ENCODE data around the gene IFITM1.
"Not testable (repeated sequence)": the region's sequence is repeated elsewhere in the genome, so short reads cannot be mapped to it uniquely, and the experiment has no call there.

The IFITM1 gene

GRCh38 chr11:294780-295179, 19.1 kb upstream of the IFITM1 start:
- no peak for DNase-seq

- no peak for DNase-seq
Measured at GRCh38 chr11:295351-296170, 18.3 kb upstream of the IFITM1 start.

- DNase-seq: no peak
Measured at GRCh38 chr11:296171-297050, 17.4 kb upstream of the IFITM1 start.

DNA sequence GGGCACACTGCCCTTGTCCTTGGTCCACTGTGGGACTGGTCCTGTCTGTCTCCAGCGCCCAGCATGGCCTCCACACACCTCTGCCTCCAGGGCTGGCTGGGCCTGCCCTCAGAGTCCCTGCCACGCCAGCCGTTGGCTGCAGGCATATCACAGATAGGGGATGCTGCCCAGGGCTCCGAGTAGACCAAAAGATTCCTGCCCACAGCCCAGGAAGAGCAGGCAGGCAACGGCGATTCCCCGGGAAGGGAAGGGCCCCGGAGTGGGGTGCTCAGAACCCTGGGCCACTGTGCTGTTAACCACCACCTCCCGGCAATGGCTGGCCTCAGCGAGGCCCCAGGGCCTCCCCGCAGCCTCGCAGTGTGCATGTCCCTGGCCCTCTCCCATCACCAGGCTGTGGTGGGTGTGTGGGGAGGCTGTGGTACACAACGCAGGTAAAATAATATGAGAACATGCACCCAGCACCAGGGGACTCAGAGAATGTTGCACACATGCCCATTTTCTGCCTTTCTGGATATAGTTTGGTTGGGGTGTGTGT, 16.7 kb upstream of the IFITM1 start:
- no peak for DNase-seq

GRCh38 chr11:297586-298405, 16.0 kb upstream of the IFITM1 start:
- no peak for DNase-seq

DNA sequence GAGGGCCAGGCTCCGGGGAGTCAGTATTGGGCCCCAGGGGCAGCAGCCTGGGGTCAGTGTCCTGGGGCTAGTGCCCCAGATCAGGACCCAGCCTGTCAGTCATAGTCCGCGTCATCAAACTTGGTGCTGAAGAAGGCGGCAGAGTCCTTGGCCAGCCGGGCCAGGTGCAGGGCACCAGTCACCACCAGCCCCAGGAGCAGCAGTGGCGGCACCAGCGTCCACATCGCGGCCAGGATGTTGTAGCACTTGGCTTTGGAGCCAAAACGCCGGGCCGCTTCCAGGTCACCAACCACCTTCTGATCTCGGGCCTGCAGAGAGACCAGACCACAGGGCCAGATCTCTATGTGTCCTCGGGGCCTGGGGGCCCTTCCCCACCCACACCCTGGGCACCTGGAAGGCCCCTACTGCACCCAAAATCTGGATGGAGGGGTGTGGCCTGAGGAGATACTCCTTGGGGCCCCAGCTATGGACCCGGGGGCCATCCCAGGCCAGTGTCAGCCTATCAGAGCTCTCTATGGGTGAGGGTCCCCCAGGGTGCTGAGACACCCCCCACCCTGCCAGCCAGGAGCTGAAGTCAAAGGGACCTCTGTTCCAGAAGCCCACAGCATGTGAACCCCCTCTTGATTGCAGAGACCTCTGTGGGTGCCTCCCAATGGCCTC, 15.3 kb upstream of the IFITM1 start:
- DNase-seq: no peak

- no peak for DNase-seq
Measured at GRCh38 chr11:299081-299891, 14.6 kb upstream of the IFITM1 start, which contains the start of gene IFITM5. IFITM5 (minus strand) TSS chr11:299526; CDS start chr11:299490, 36 bp downstream.

DNA sequence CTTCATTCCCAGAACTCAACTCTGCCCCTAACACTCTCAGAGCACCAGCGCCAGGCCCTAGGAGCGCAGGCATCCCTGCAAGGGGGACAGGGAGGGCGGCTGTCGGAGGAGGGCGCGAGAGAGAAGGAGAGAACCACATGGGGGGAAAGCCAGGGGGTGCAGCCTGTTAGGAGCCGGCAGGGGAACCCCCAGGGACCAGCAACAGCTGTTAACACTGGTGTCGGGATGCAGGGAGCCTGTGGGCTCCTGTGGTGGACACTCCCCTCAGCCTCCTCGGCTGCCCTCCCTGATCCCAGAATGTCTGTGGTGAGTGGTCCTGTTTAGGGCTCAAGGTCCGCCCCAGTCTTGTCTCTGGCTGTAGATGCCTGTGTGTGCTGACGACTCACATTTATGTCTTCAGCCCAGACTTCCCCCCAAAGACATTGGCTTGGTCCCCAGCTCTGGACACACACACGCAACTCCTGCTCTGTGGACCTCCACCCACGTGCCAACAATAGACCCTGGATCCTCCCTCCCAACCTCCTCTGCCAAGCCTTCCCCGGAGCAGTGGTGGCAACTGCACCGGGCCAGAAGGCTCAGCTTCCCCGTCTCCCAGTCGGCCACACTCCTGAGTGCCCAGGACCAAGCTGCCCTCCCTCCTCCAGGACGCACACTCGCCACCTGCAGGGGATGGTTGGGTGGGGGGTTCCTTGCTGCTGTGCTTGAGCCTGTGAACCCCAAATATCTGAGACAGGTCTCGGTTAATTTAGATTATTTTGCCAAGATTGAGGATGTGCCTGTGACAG, 13.7 kb upstream of the IFITM1 start:
- no peak for DNase-seq

GRCh38 chr11:303363-303762, 10.5 kb upstream of the IFITM1 start:
- no peak for DNase-seq

GRCh38 chr11:304061-304506, 9.8 kb upstream of the IFITM1 start:
- DNase-seq: no peak

- peak; percentile 62 for DNase-seq
Measured at GRCh38 chr11:304915-305843, 8.7 kb upstream of the IFITM1 start.

- no peak for DNase-seq
Measured at GRCh38 chr11:305844-306211, 8.0 kb upstream of the IFITM1 start.

GRCh38 chr11:306645-307371, 7.0 kb upstream of the IFITM1 start:
- no peak for DNase-seq

DNA sequence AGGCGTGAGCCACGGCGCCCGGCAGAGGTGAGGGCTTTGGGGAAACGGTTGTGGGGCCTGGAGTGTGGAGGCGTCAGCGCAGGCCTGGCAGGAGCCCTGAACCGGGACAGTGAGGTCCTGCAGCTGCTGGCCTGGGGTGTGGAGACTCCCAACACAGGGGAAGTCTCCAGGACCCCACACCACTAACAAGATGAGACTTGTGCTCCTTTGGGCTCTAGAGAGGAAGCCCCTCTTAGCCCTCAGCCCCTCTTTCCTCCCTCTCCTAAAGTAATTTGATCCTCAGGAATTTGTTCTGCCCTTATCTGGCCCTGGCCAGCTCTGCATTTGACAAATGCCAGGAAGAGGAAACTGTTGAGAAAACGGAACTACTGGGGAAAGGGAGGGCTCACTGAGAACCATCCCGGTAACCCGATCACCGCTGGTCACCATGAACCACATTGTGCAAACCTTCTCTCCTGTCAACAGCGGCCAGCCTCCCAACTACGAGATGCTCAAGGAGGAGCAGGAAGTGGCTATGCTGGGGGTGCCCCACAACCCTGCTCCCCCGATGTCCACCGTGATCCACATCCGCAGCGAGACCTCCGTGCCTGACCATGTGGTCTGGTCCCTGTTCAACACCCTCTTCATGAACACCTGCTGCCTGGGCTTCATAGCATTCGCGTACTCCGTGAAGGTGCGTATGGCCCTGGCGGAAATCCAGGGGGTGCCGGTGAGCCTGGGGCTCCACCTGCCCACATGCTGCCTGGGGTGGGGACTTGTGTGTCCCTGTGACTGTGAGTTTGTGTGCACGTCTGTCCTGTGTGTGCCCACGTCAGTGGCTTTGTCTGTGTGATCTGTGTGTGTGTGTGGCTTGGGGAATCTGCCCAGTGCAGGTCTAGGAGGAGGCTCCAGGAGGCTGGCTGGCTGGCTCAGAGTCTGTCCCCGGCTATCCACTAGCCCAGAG, 5.8 kb upstream of the IFITM1 start, which contains the start of gene IFITM2:
Gene IFITM2 (plus strand): TSS at position 51 of the 943 bp plus-strand sequence. CDS start 377 bp downstream, at position 428.
- DNase-seq: peak; percentile 47

DNA sequence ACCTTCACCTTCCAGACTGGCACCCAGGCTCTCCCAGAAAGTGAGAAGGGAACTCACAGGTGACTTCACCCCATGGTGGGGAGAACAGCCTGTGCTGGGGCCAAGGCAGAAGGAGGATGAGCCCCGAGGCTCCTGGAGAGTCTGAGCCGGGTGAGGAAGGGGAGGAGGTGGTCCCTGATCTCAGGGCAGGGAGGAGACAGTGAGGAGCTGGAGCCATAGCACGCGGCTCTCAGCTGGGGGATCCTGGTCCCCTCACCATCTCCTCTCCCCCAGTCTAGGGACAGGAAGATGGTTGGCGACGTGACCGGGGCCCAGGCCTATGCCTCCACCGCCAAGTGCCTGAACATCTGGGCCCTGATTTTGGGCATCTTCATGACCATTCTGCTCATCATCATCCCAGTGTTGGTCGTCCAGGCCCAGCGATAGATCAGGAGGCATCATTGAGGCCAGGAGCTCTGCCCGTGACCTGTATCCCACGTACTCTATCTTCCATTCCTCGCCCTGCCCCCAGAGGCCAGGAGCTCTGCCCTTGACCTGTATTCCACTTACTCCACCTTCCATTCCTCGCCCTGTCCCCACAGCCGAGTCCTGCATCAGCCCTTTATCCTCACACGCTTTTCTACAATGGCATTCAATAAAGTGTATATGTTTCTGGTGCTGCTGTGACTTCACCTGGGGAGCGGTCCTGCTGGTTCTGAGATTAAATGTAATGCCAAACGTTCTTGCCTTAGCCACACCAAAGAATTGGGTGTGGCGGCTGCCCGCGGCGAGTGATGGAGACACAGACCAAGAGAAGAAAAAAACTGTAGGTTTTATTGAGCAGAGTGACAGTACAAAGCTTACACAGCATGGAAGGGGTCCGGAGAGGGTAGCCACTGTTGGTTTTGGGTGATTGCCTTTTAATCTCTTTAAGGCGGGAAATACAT, 4.8 kb upstream of the IFITM1 start:
- DNase-seq: not testable (repeated sequence)

Data from activated naive CD4-positive, alpha-beta T cell treated with Interleukin-2 at 50 U/mL for 16 hours (primary cell).